WTC11 (cell line): Measurements from ENCODE around the gene PMF1. TPM values are rescaled to one million over a fixed set of nuclear protein-coding genes. Genes with fewer than 3 reads are reported as not detected.

Source experiments
- ATAC-seq: fragments of 200-7000 bp; cut with Tn5 transposase; 2 replicates; pipeline ENCODE4 v1.10.0; 2021; ENCODE audit warnings: mild to moderate bottlenecking, moderate library complexity
- CTCF ChIA-PET: fragments of 300-600 bp; sonication (Branson Sonifier 250); formaldehyde crosslinking; loops from one replicate; lab custom pipeline; 2021; ENCODE audit warnings: antibody characterized with exemption; lab: Charles Lee
- POLR2A ChIA-PET: fragments of 350-600 bp; sonication (Branson Sonifier 250); formaldehyde crosslinking; loops from one replicate; lab custom pipeline; 2021; ENCODE audit warnings: antibody characterized with exemption; lab: Charles Lee
- DNase-seq: peaks from one replicate; pipeline ENCODE4 v3.0.0; 2021; ENCODE audit warnings: low spot score
- H3K27ac Mint-ChIP-seq: 2 replicates; pipeline ENCODE4 v1.8.0; 2021; ENCODE audit warnings: mixed read lengths
- H3K27me3 Mint-ChIP-seq: 2 replicates; pipeline ENCODE4 v1.8.0; 2021; ENCODE audit warnings: low read depth, mild to moderate bottlenecking, moderate library complexity, mixed read lengths
- H3K36me3 Mint-ChIP-seq: 2 replicates; pipeline ENCODE4 v1.8.0; 2021; ENCODE audit warnings: mixed read lengths
- H3K4me1 Mint-ChIP-seq: 2 replicates; pipeline ENCODE4 v1.8.0; 2022; ENCODE audit warnings: mixed read lengths
- H3K4me3 Mint-ChIP-seq: 2 replicates; pipeline ENCODE4 v1.8.0; 2021; ENCODE audit warnings: mild to moderate bottlenecking, moderate library complexity, mixed read lengths
- H3K9me3 Mint-ChIP-seq: 2 replicates; pipeline ENCODE4 v1.8.0; 2021; ENCODE audit warnings: mixed read lengths
- CBFB ChIP-seq: sonication (generic); formaldehyde crosslinking; IDR thresholded peaks from 2 replicates; pipeline ENCODE4 v1.8.1; 2022; ENCODE audit warnings: mild to moderate bottlenecking, low read depth, missing genetic modification reagents
- E2F5 ChIP-seq: sonication (generic); formaldehyde crosslinking; IDR thresholded peaks from 2 replicates; pipeline ENCODE4 v1.8.1; 2022; ENCODE audit warnings: mild to moderate bottlenecking, moderate library complexity, missing genetic modification reagents
- EMX1 ChIP-seq: fragments of 250-450 bp; sonication (Bioruptor Pico); IDR thresholded peaks from 2 replicates; pipeline ENCODE4 v1.8.0; 2021; ENCODE audit warnings: mild to moderate bottlenecking
- FOXK1 ChIP-seq: sonication (generic); formaldehyde crosslinking; IDR thresholded peaks from 2 replicates; pipeline ENCODE4 v1.8.0; 2022; ENCODE audit warnings: mild to moderate bottlenecking, moderate library complexity, missing genetic modification reagents
- FOXP1 ChIP-seq: sonication (generic); formaldehyde crosslinking; IDR thresholded peaks from 2 replicates; pipeline ENCODE4 v1.8.0; 2022; ENCODE audit warnings: missing genetic modification reagents, mild to moderate bottlenecking, moderate library complexity, borderline replicate concordance
- GABPB1 ChIP-seq: sonication (generic); formaldehyde crosslinking; IDR thresholded peaks from 2 replicates; pipeline ENCODE4 v1.8.1; 2023; ENCODE audit warnings: mild to moderate bottlenecking, missing genetic modification reagents
- JAZF1 ChIP-seq: fragments of 250-450 bp; sonication (Bioruptor Pico); IDR thresholded peaks from 2 replicates; pipeline ENCODE4 v1.9.0; 2021; ENCODE audit warnings: moderate library complexity, mild to moderate bottlenecking, inconsistent platforms
- MYBL2 ChIP-seq: sonication (generic); formaldehyde crosslinking; IDR thresholded peaks from 2 replicates; pipeline ENCODE4 v1.8.1; 2023; ENCODE audit warnings: mild to moderate bottlenecking, moderate library complexity, missing genetic modification reagents
- NFYB ChIP-seq: sonication (generic); formaldehyde crosslinking; conservative IDR thresholded peaks from 2 replicates; pipeline ENCODE4 v1.8.0; 2022; ENCODE audit warnings: low read depth, missing genetic modification reagents
- NR1H2 ChIP-seq: sonication (generic); formaldehyde crosslinking; IDR thresholded peaks from 2 replicates; pipeline ENCODE4 v1.9.0; 2021; ENCODE audit warnings: mild to moderate bottlenecking, moderate library complexity, missing genetic modification reagents
- NR2C2 ChIP-seq: sonication (generic); formaldehyde crosslinking; IDR thresholded peaks from 2 replicates; pipeline ENCODE4 v1.8.0; 2022; ENCODE audit warnings: mild to moderate bottlenecking, missing genetic modification reagents
- USF2 ChIP-seq: sonication (generic); formaldehyde crosslinking; IDR thresholded peaks from 2 replicates; pipeline ENCODE4 v1.8.1; 2023; ENCODE audit warnings: mild to moderate bottlenecking, missing genetic modification reagents, moderate library complexity
- ZBTB43 ChIP-seq: sonication (generic); formaldehyde crosslinking; IDR thresholded peaks from 2 replicates; pipeline ENCODE4 v1.8.1; 2023; ENCODE audit warnings: mild to moderate bottlenecking, missing genetic modification reagents
- ZMAT4 ChIP-seq: fragments of 250-450 bp; sonication (Bioruptor Pico); IDR thresholded peaks from 2 replicates; pipeline ENCODE4 v1.9.0; 2021; ENCODE audit warnings: mild to moderate bottlenecking
- ZNF121 ChIP-seq: sonication (generic); formaldehyde crosslinking; IDR thresholded peaks from 2 replicates; pipeline ENCODE4 v1.8.0; 2023; ENCODE audit warnings: missing genetic modification reagents
- ZNF232 ChIP-seq: sonication (generic); formaldehyde crosslinking; IDR thresholded peaks from 2 replicates; pipeline ENCODE4 v1.8.0; 2022; ENCODE audit warnings: mild to moderate bottlenecking, missing genetic modification reagents
- ZNF263 ChIP-seq: sonication (generic); formaldehyde crosslinking; IDR thresholded peaks from 2 replicates; pipeline ENCODE4 v1.8.1; 2022; ENCODE audit warnings: low read depth, mild to moderate bottlenecking, moderate library complexity, missing genetic modification reagents
- ZNF512 ChIP-seq: sonication (generic); formaldehyde crosslinking; IDR thresholded peaks from 2 replicates; pipeline ENCODE4 v1.8.1; 2022; ENCODE audit warnings: missing genetic modification reagents, borderline replicate concordance
- total RNA-seq: library from RNA; stranded (reverse); gene quantifications from 3 replicates; pipeline ENCODE4 v1.2.3, GENCODE V29; 2021
- TF ChIP-seq, protein P1 (sequence below): sonication (generic); formaldehyde crosslinking; IDR thresholded peaks from 2 replicates; pipeline ENCODE4 v1.8.1; 2023; ENCODE audit warnings: mild to moderate bottlenecking, missing genetic modification reagents, borderline replicate concordance

PMF1 gene
- total RNA-seq, 1 experiment from 2014 or later, result 129 TPM

- DNase-seq, result no peak
- ATAC-seq, result no peak
Observed at GRCh38 chr1:156217871-156218270, 5.1 kb downstream of the PMF1 start.

GRCh38 chr1:156220226-156220625 is 7.4 kb downstream of the PMF1 start:
- no peaks in the 10 kb centered on the region for H3K9me3 Mint-ChIP-seq
- H3K27ac Mint-ChIP-seq, result no peak overlapping the region
- H3K4me1 Mint-ChIP-seq, result peaks cover under 1% of the 10 kb centered on the region
- DNase-seq, result no peak
- no peaks in the 10 kb centered on the region for H3K27me3 Mint-ChIP-seq
- H3K36me3 Mint-ChIP-seq, result peaks cover 42% of the 10 kb centered on the region
- TF ChIP-seq FOXP1, result no peak
- no peak for TF ChIP-seq MYBL2 (CRISPR knock-in tag)
- TF ChIP-seq ZNF121 (CRISPR knock-in tag), result 0 out of 2 replicates have a peak, but pooled peaks have one; percentile 48
- no peak for TF ChIP-seq E2F5 (CRISPR knock-in tag)
- TF ChIP-seq, all 79 proteins: peak for 1
- CTCF ChIA-PET, result interaction anchor here (10.2 kb wide), 1 partner anchor 79 kb away, joined by 358 read pairs; no protein-coding TSS in a partner anchor
- POLR2A ChIA-PET, result no interaction called here
- ATAC-seq, result no peak
- H3K4me3 Mint-ChIP-seq, result no peak overlapping the region

More at GRCh38 chr1:156217871-156218270, 5.1 kb downstream of the PMF1 start:
- no peak for TF ChIP-seq ZBTB43
- TF ChIP-seq CBFB (CRISPR knock-in tag), result no peak
- TF ChIP-seq ZMAT4, result no peak
- TF ChIP-seq ZNF512 (CRISPR knock-in tag), result no peak
- TF ChIP-seq NR2C2 (CRISPR knock-in tag), result no peak
- no peak for TF ChIP-seq GABPB1 (CRISPR knock-in tag)
- H3K4me1 Mint-ChIP-seq, result peaks cover 7% of the 10 kb centered on the region
- ChIA-PET CTCF (interaction anchor here (0.7 to 1.2 kb wide), 3 partner anchors 76 to 184 kb away, joined by 3 to 6 read pairs (median 3); no protein-coding TSS in a partner anchor), POLR2A (no interaction called here)
- no peaks in the 10 kb centered on the region for H3K9me3 Mint-ChIP-seq
- H3K36me3 Mint-ChIP-seq, result peaks cover 37% of the 10 kb centered on the region
- H3K27me3 Mint-ChIP-seq, result no peaks in the 10 kb centered on the region
- no peak overlapping the region for H3K4me3 Mint-ChIP-seq
- H3K27ac Mint-ChIP-seq, result no peak overlapping the region

- CTCF ChIA-PET, result interaction anchor here (10.2 kb wide), 1 partner anchor 81 kb away, joined by 358 read pairs; no protein-coding TSS in a partner anchor
- ATAC-seq (no peak), DNase-seq (no peak)
- Mint-ChIP-seq H3K4me3 (no peak overlapping the region), H3K27me3 (no peaks in the 10 kb centered on the region), H3K36me3 (peaks cover 53% of the 10 kb centered on the region), H3K4me1 (peaks cover 4% of the 10 kb centered on the region), H3K9me3 (no peaks in the 10 kb centered on the region), H3K27ac (0 out of 2 replicates have a peak overlapping the region, but pooled peaks have one; percentile 6)
- POLR2A ChIA-PET, result no interaction called here
- no peak for TF ChIP-seq CBFB (CRISPR knock-in tag)
- no peak for TF ChIP-seq GABPB1 (CRISPR knock-in tag)
- TF ChIP-seq, protein P1, sequence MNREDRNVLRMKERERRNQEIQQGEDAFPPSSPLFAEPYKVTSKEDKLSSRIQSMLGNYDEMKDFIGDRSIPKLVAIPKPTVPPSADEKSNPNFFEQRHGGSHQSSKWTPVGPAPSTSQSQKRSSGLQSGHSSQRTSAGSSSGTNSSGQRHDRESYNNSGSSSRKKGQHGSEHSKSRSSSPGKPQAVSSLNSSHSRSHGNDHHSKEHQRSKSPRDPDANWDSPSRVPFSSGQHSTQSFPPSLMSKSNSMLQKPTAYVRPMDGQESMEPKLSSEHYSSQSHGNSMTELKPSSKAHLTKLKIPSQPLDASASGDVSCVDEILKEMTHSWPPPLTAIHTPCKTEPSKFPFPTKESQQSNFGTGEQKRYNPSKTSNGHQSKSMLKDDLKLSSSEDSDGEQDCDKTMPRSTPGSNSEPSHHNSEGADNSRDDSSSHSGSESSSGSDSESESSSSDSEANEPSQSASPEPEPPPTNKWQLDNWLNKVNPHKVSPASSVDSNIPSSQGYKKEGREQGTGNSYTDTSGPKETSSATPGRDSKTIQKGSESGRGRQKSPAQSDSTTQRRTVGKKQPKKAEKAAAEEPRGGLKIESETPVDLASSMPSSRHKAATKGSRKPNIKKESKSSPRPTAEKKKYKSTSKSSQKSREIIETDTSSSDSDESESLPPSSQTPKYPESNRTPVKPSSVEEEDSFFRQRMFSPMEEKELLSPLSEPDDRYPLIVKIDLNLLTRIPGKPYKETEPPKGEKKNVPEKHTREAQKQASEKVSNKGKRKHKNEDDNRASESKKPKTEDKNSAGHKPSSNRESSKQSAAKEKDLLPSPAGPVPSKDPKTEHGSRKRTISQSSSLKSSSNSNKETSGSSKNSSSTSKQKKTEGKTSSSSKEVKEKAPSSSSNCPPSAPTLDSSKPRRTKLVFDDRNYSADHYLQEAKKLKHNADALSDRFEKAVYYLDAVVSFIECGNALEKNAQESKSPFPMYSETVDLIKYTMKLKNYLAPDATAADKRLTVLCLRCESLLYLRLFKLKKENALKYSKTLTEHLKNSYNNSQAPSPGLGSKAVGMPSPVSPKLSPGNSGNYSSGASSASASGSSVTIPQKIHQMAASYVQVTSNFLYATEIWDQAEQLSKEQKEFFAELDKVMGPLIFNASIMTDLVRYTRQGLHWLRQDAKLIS, result no peak
- TF ChIP-seq ZNF263 (CRISPR knock-in tag), result no peak
- TF ChIP-seq NR1H2 (CRISPR knock-in tag), result no peak
- no peak for TF ChIP-seq NFYB
- no peak for TF ChIP-seq USF2 (CRISPR knock-in tag)
- TF ChIP-seq FOXK1, result no peak
- TF ChIP-seq E2F5 (CRISPR knock-in tag), result no peak
- no peak for TF ChIP-seq JAZF1 (CRISPR knock-in tag)
- TF ChIP-seq EMX1, result no peak
- no peak for TF ChIP-seq ZNF232 (CRISPR knock-in tag)
Observed at GRCh38 chr1:156221986-156222692, 9.3 kb downstream of the PMF1 start.
